ENCODE measurements around the gene ELP4.

ELP4 gene

DNA sequence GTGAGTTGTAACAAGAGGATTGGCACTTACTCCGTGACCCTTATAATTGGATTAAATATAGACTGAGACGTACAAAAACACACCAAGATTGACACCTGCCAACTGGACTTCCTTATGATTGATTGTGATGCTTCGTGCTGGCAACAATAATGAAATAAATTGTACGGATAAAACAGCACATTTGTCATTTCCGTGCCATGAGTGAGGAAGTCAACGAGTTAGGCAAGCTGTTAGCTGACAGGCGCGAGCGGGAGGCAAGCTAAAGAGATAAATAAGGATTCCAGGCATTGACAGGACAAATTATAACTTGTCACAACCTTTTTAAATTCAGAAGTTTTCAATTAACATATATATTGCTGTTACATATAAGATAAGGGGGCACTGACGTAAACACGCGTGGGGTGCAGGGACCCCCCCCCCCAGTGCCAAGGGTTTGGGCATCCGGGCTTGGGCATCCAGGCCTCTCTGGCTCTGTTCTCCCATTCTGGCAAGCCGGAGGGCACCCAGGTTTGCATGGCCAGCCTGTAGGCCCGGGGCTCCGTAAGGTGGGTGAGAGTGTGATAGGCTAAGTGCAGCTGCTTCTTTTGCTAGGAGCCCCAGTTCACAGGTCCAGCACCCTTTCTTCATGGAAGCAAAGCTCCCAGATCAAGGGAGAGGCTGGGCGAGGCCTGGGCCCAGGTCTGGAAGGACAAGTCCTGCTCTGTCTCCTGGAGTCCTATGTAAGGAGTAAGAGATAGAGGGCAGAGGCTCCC, 312.8 kb downstream of the ELP4 start:
- H3K4me1 ChIP-seq = no peaks in the 10 kb centered on the region
- TF ChIP-seq Cebpa-rat (IDR thresholded peaks at IDR 0.05) = no peak
- H3K4me2 ChIP-seq = no peak overlapping the region
- H3K27ac ChIP-seq = no peak overlapping the region
- H3K36me3 ChIP-seq = no peaks in the 10 kb centered on the region
- no peak overlapping the region for H3K4me3 ChIP-seq
- peaks cover 0 to 14% (median 0%) of the 10 kb centered on the region in 11 experiments; a peak in 7 of 22 replicates for H4K20me1 ChIP-seq
- H3K9ac ChIP-seq = no peak overlapping the region
- H3K9me3 ChIP-seq (replicated peaks in 1 of 11) = peaks cover 69 to 92% (median 78%) of the 10 kb centered on the region in 11 experiments
- peaks cover 100% of the 10 kb centered on the region in 11 experiments for H3K27me3 ChIP-seq

DNA sequence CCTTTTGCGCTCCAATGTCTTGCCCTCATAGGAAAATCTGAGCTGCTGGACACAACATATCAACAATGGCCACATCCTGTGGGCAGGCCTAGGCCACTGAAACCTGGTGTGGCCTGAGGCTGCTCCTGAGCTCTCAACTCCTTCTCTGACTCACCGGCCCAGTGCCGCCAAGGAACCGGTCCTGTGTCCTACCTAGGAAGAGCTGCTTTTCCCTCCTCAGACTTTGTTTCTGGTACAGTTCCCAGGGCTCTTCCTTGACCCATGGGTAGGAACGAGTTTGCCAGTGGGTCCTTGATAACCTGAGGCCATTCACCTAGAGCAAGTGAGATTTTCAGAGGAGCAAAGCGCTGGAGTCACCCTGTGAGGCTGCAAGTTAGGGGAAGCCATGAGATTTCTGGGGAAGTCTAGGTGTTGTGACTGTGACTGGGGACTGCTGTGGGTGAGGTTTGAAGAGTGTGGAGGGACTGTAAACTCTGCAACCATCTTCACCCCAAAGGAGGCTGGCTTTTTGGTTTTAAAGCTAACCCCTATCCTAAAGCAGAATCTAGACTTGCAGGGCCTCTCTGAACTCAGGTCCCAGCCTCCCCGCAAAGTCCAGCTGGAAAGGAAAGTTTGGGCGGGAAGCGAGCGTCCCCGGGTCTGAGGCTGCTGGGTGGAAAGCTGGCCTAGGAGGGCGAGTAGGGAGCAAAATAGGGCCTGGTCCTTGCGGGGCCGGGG, 313.5 kb downstream of the ELP4 start:
- peaks cover 100% of the 10 kb centered on the region in 11 experiments for H3K27me3 ChIP-seq
- H3K36me3 ChIP-seq = no peaks in the 10 kb centered on the region
- TF ChIP-seq Cebpa-rat (IDR thresholded peaks at IDR 0.05) = no peak
- no peak overlapping the region for H3K4me3 ChIP-seq
- H3K4me2 ChIP-seq = no peak overlapping the region
- H3K27ac ChIP-seq = no peak overlapping the region
- H3K9ac ChIP-seq = no peak overlapping the region
- H3K9me3 ChIP-seq (replicated peaks in 1 of 11) = peaks cover 62 to 85% (median 73%) of the 10 kb centered on the region in 11 experiments
- H4K20me1 ChIP-seq = peaks cover 0 to 14% (median 0%) of the 10 kb centered on the region in 11 experiments; a peak in 7 of 22 replicates
- no peaks in the 10 kb centered on the region for H3K4me1 ChIP-seq

GRCh38 chr11:31823644-31824331, 314.2 kb downstream of the ELP4 start:
- no peak overlapping the region for H3K9ac ChIP-seq

DNA sequence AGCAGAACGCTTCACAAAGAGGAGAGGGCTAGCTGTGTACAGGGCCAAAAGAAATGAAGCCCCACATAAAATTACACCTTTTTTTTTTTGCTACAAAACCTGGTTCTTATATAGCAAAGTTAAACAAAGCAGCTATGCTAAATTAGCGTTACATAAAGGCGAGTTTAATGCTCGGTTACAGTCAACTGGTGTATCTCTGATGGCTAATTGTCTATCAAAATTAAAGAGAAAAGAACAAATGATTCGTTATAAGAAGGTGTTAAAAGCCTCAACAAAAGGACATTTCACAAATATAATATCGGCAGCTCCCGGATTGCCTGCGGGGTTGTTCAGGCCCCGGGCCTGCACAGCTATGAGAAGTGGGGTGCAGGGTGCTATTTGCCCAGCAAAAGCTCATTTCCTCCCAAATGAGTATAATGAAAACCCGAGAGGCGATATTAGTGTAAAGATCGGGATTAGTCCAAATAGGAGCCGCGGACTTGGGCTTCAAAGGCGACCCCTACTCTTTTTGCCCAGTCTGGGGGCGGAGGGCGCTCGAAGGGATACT, 314.8 kb downstream of the ELP4 start:
- Histone ChIP-seq H3K27me3 (peaks cover 86 to 100% (median 93%) of the 10 kb centered on the region in 11 experiments), H3K4me2 (no peak overlapping the region), H3K27ac (no peak overlapping the region)

More at GRCh38 chr11:31823644-31824331, 314.2 kb downstream of the ELP4 start:
- H3K4me3 ChIP-seq = no peak overlapping the region
- no peaks in the 10 kb centered on the region for H3K4me1 ChIP-seq
- no peak overlapping the region for H3K4me2 ChIP-seq
- H3K9me3 ChIP-seq (replicated peaks in 1 of 11) = peaks cover 55 to 78% (median 66%) of the 10 kb centered on the region in 11 experiments
- TF ChIP-seq Cebpa-rat (IDR thresholded peaks at IDR 0.05) = no peak
- no peaks in the 10 kb centered on the region for H3K36me3 ChIP-seq
- peaks cover 0 to 14% (median 0%) of the 10 kb centered on the region in 11 experiments; a peak in 7 of 22 replicates for H4K20me1 ChIP-seq
- H3K27me3 ChIP-seq = peaks cover 93 to 100% (median 97%) of the 10 kb centered on the region in 11 experiments
- no peak overlapping the region for H3K27ac ChIP-seq

DNA sequence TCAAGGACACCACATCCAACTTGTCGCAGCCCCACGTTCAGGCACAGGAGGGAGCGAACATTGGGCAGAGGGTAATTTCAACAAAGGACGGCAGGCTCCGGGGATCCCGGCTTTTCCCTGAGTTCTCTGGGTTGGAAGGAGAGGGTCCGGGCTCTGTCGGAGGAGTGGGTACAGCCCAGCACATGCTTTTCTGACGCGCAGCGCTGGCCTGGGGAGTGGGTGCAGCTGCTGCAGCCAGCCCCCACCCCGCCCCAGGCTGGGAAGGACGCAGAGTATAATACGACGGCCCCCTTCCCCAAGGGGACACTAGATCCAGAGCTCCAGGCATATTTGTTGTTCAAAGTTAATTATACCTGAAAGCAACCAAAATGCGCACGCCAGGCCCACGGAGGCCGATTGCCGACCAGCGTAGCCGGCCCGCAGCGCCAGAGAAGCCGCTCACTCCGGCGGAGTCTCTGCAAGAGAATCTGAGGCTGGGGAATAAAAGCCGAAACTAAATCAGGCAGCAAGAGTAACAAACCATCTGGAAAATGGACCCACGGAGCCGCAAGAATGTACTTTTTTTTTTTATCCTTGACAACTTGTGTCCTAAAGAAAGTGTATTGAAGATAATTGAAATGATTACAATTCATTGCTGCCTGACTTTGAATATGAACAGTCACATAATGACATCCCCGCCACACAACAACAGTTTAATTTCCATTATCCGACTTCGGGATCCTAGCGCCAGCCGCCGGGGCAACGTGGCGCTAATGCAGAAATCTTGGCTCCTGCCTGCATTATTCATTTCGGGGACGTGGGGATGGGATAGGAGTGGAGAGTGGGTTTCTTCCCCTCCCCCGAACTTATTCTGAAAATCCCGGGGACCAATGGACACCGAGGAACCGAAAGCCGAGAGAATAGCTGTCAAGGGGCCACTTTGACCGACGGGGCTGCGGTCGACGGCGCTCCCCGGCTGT, 315.6 kb downstream of the ELP4 start:
- Histone ChIP-seq H3K4me1 (no peaks in the 10 kb centered on the region), H3K9ac (no peak overlapping the region), H3K27ac (no peak overlapping the region), H3K4me2 (no peak overlapping the region), H3K4me3 (no peak overlapping the region), H3K9me3 (replicated peaks in 1 of 11) (peaks cover 42 to 64% (median 52%) of the 10 kb centered on the region in 11 experiments), H3K27me3 (peaks cover 79 to 94% (median 89%) of the 10 kb centered on the region in 11 experiments), H3K36me3 (no peaks in the 10 kb centered on the region), H4K20me1 (peaks cover 0 to 14% (median 0%) of the 10 kb centered on the region in 11 experiments; a peak in 7 of 22 replicates)
- TF ChIP-seq Cebpa-rat (IDR thresholded peaks at IDR 0.05) = no peak

More for the DNA sequence above, 314.8 kb downstream of the ELP4 start:
- Histone ChIP-seq H3K36me3 (no peaks in the 10 kb centered on the region), H3K9me3 (replicated peaks in 1 of 11) (peaks cover 50 to 72% (median 60%) of the 10 kb centered on the region in 11 experiments), H3K9ac (no peak overlapping the region), H3K4me3 (no peak overlapping the region), H3K4me1 (no peaks in the 10 kb centered on the region), H4K20me1 (peaks cover 0 to 14% (median 0%) of the 10 kb centered on the region in 11 experiments; a peak in 7 of 22 replicates)
- TF ChIP-seq Cebpa-rat (IDR thresholded peaks at IDR 0.05) = no peak

- no peak overlapping the region for H3K4me3 ChIP-seq
- H3K4me2 ChIP-seq = no peak overlapping the region
- no peak overlapping the region for H3K27ac ChIP-seq
- H3K27me3 ChIP-seq = peaks cover 71 to 86% (median 81%) of the 10 kb centered on the region in 11 experiments
- peaks cover 0 to 14% (median 0%) of the 10 kb centered on the region in 11 experiments; a peak in 5 of 22 replicates for H4K20me1 ChIP-seq
- peaks cover 35 to 56% (median 46%) of the 10 kb centered on the region in 11 experiments for H3K9me3 ChIP-seq (replicated peaks in 1 of 11)
- H3K36me3 ChIP-seq = no peaks in the 10 kb centered on the region
- no peak for TF ChIP-seq Cebpa-rat (IDR thresholded peaks at IDR 0.05)
- H3K4me1 ChIP-seq = no peaks in the 10 kb centered on the region
- H3K9ac ChIP-seq = no peak overlapping the region
Measured at GRCh38 chr11:31825838-31826484, 316.4 kb downstream of the ELP4 start.

- Histone ChIP-seq H3K9me3 (replicated peaks in 1 of 11) (peaks cover 35 to 50% (median 46%) of the 10 kb centered on the region in 11 experiments), H3K27me3 (peaks cover 63 to 78% (median 73%) of the 10 kb centered on the region in 11 experiments), H4K20me1 (peaks cover 0 to 11% (median 0%) of the 10 kb centered on the region in 11 experiments; a peak in 5 of 22 replicates), H3K4me2 (no peak overlapping the region), H3K9ac (no peak overlapping the region), H3K4me3 (no peak overlapping the region), H3K36me3 (no peaks in the 10 kb centered on the region), H3K4me1 (no peaks in the 10 kb centered on the region), H3K27ac (no peak overlapping the region)
- TF ChIP-seq Cebpa-rat (IDR thresholded peaks at IDR 0.05) = no peak
Measured at GRCh38 chr11:31826536-31827438, 317.2 kb downstream of the ELP4 start.
